OCI-LY1 (cell line): ENCODE data around the gene CHCHD10.

Source experiments
- H2AFZ ChIP-seq: fragments of 200-600 bp; sonication (generic), shearing (Covaris generic); 2 replicates; pipeline ENCODE4 v1.6.0; 2014; ENCODE audit warnings: antibody characterized with exemption, mild to moderate bottlenecking, low read length
- H3F3A ChIP-seq: fragments of 200-600 bp; sonication (generic), shearing (Covaris generic); 2 replicates; pipeline ENCODE4 v1.6.0; 2014; ENCODE audit warnings: mild to moderate bottlenecking, antibody characterized with exemption, low read length, moderate library complexity; ENCODE audit not compliant: insufficient read depth
- H3K27ac ChIP-seq: fragments of 200-600 bp; sonication (generic); 2 replicates; pipeline ENCODE4 v1.5.1; 2014; ENCODE audit warnings: low read length, mixed run types, mild to moderate bottlenecking, low read depth; ENCODE audit not compliant: poor library complexity, severe bottlenecking
- H3K27me3 ChIP-seq: fragments of 200-600 bp; sonication (generic); 2 replicates; pipeline ENCODE4 v1.6.0; 2014; ENCODE audit warnings: antibody characterized with exemption, mild to moderate bottlenecking, low read length, moderate library complexity; ENCODE audit not compliant: insufficient read depth
- H3K36me3 ChIP-seq: fragments of 200-600 bp; sonication (generic); 2 replicates; pipeline ENCODE4 v1.6.1; 2014; ENCODE audit warnings: mild to moderate bottlenecking, antibody characterized with exemption, low read length, moderate library complexity, mixed read lengths; ENCODE audit not compliant: insufficient read depth
- H3K4me1 ChIP-seq: fragments of 200-600 bp; sonication (generic); 2 replicates; pipeline ENCODE4 v1.5.1; 2014; ENCODE audit warnings: mild to moderate bottlenecking, low read length, moderate library complexity; ENCODE audit not compliant: insufficient read depth, severe bottlenecking
- H3K4me2 ChIP-seq: fragments of 200-600 bp; sonication (generic), shearing (Covaris generic); 2 replicates; pipeline ENCODE4 v1.6.1; 2014; ENCODE audit warnings: low read length
- H3K4me3 ChIP-seq: fragments of 200-600 bp; sonication (generic); 2 replicates; pipeline ENCODE4 v1.5.1; 2014; ENCODE audit warnings: low read length, low read depth, mild to moderate bottlenecking, mixed read lengths; ENCODE audit not compliant: poor library complexity, severe bottlenecking
- H3K79me2 ChIP-seq: fragments of 200-600 bp; shearing (Covaris generic); 2 replicates; pipeline ENCODE4 v1.6.1; 2016; ENCODE audit warnings: mixed run types, low read length, mixed read lengths; ENCODE audit not compliant: insufficient read depth
- H3K9ac ChIP-seq: fragments of 200-600 bp; sonication (generic), shearing (Covaris generic); 2 replicates; pipeline ENCODE4 v1.6.1; 2014; ENCODE audit warnings: mild to moderate bottlenecking, low read length, mixed read lengths
- H3K9me2 ChIP-seq: fragments of 200-600 bp; sonication (generic), shearing (Covaris generic); 2 replicates; pipeline ENCODE4 v1.6.1; 2014; ENCODE audit warnings: low read depth, mild to moderate bottlenecking, low read length, mixed read lengths
- H3K9me3 ChIP-seq: fragments of 200-600 bp; shearing (Covaris generic); 2 replicates; pipeline ENCODE4 v1.6.1; 2014; ENCODE audit warnings: low read length, mixed read lengths
- H4K20me1 ChIP-seq: fragments of 200-600 bp; sonication (generic), shearing (Covaris generic); 2 replicates; pipeline ENCODE4 v1.6.0; 2016; ENCODE audit warnings: mild to moderate bottlenecking, low read length; ENCODE audit not compliant: insufficient read depth
- EZH2 ChIP-seq: fragments of 200-600 bp; sonication (generic), shearing (Covaris generic); IDR thresholded peaks from 2 replicates; pipeline ENCODE4 v1.8.0; 2017; ENCODE audit warnings: borderline replicate concordance, mixed run types, mild to moderate bottlenecking, antibody characterized with exemption, low read length, moderate library complexity, mixed read lengths
- TF ChIP-seq, protein P1 (sequence below): fragments of 200-600 bp; sonication (generic), shearing (Covaris generic); IDR thresholded peaks from 2 replicates; pipeline ENCODE4 v1.5.1; 2017; ENCODE audit warnings: mild to moderate bottlenecking, antibody characterized with exemption, low read length, moderate library complexity, mixed read lengths

Gene CHCHD10

DNA sequence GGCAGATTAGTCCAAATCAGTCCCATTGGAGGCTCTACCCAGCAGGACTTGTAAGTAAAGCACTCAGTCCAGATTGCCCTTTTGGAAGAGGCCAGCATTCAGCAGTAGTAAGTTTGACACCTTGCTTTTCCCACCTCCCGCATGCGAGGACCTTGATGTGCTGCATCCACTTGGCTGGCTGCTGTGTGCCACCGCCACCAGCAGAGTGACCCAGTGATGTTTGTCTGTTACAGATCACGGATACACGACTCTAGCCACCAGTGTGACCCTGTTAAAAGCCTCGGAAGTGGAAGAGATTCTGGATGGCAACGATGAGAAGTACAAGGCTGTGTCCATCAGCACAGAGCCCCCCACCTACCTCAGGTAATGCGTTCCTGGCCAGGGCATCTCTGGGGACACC lies 25.6 kb upstream of the CHCHD10 start:
- no peak overlapping the region for H3K4me2 ChIP-seq
- no peak overlapping the region for H3K9ac ChIP-seq
- peaks cover 63% of the 10 kb centered on the region for H3K36me3 ChIP-seq

DNA sequence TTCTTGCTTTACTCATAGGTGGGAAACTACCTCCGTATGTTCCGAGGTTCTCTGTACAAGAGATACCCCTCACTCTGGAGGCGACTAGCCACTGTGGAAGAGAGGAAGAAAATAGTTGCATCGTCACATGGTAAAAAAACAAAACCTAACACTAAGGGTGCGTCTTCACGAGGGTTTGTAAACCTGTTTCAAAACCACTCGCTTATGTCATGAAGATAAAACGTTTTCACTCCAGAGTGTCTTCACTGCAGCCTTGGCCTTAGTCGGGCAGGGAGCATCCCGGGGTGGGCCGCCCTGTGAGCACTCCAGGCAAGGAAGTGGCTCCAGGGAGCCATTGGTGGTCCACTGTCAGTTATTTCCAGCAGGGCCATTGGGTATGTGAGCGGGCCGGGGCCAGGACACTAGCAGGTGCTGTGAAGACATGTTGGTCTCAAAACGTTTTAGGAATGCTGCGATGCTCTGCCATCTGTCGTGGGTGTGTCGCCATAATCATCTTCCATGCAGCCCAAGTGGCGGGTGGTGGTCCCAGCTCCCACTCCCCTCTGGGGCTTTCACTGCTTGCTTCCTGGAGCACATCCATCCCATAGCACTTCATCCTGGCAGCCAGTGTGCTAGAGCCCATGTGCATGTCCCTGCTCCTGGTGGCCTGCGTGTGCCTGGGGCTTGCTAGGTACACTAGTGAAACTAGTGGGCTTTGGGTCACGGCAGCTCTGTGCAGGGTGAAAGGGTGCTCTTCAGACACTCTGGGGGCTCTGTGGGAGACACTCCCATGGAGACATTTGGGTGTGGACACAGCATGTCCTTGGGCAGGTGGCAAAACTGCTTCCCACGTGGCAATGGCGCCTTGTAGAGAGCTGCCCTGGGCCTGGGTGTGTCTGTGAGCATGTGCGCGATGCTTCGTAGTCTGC lies 24.2 kb upstream of the CHCHD10 start:
- H3K4me2 ChIP-seq = no peak overlapping the region
- H3K4me1 ChIP-seq = peaks cover 28% of the 10 kb centered on the region
- H3K36me3 ChIP-seq = peaks cover 55% of the 10 kb centered on the region
- H2AFZ ChIP-seq = no peak overlapping the region
- peaks cover 47% of the 10 kb centered on the region for H3K79me2 ChIP-seq
- no peaks in the 10 kb centered on the region for H3K27me3 ChIP-seq
- no peaks in the 10 kb centered on the region for H3K9me3 ChIP-seq
- no peak overlapping the region for H3K9ac ChIP-seq
- H3K27ac ChIP-seq = no peak overlapping the region
- no peaks in the 10 kb centered on the region for H3K9me2 ChIP-seq
- TF ChIP-seq, protein P1, sequence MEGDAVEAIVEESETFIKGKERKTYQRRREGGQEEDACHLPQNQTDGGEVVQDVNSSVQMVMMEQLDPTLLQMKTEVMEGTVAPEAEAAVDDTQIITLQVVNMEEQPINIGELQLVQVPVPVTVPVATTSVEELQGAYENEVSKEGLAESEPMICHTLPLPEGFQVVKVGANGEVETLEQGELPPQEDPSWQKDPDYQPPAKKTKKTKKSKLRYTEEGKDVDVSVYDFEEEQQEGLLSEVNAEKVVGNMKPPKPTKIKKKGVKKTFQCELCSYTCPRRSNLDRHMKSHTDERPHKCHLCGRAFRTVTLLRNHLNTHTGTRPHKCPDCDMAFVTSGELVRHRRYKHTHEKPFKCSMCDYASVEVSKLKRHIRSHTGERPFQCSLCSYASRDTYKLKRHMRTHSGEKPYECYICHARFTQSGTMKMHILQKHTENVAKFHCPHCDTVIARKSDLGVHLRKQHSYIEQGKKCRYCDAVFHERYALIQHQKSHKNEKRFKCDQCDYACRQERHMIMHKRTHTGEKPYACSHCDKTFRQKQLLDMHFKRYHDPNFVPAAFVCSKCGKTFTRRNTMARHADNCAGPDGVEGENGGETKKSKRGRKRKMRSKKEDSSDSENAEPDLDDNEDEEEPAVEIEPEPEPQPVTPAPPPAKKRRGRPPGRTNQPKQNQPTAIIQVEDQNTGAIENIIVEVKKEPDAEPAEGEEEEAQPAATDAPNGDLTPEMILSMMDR = no peak
- no peak for TF ChIP-seq EZH2
- peaks cover 6% of the 10 kb centered on the region; the same call in 1 of the 2 replicates for H3F3A ChIP-seq
- no peak overlapping the region for H3K4me3 ChIP-seq
- H4K20me1 ChIP-seq = no peaks in the 10 kb centered on the region

More for the DNA sequence above, 25.6 kb upstream of the CHCHD10 start:
- no peak overlapping the region for H3K27ac ChIP-seq
- TF ChIP-seq, protein P1 = no peak
- no peak for TF ChIP-seq EZH2
- H3K9me3 ChIP-seq = no peaks in the 10 kb centered on the region
- H3K4me3 ChIP-seq = no peak overlapping the region
- H3K4me1 ChIP-seq = peaks cover 22% of the 10 kb centered on the region
- no peaks in the 10 kb centered on the region for H3K27me3 ChIP-seq
- no peaks in the 10 kb centered on the region for H3K9me2 ChIP-seq
- no peaks in the 10 kb centered on the region for H4K20me1 ChIP-seq
- H2AFZ ChIP-seq = no peak overlapping the region
- peaks cover 37% of the 10 kb centered on the region for H3K79me2 ChIP-seq
- H3F3A ChIP-seq = peaks cover 6% of the 10 kb centered on the region; the same call in 1 of the 2 replicates

DNA sequence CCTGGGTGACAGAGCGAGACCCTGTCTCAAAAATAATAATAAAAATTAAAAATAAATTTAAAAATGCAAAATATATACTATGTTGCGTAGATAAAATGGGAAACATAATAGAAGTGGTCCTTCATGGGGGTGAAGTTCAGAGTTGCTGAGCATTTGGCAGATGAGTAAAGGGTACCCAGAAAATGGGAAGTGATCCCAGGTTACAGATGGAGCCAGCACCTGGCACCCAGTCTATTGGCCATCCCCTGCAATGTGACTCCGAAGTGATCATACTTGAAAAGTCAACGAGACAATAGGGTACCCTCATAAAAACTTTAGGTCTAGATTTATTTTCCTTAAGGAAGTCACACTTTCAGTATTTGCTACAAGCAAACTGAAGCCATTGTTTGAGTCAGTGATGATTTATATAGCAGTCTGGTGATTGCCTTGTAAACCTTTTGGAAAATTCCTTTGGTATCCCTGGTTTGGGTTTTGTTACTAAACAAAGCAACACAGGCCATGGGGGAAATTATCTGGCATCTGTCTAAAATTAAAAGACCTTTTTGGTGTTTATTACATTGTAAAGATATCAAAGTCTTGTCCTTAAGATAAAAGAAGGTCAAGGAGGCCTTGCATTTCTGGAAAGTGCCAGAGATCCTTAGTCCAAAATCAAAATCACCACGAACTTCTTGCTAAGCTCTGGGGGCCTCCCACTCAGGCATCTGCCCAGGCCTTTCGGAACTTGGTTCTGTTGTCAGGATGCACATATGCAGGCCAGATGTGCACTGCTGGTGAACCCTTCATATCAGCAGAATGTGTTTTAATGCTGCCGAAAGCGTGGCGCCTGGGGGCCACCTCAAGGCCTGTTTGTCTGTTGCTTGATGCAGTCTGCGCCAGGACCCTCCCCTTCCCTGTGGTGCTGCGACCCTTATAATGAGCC lies 23.3 kb upstream of the CHCHD10 start:
- Histone ChIP-seq H3K9me2 (no peaks in the 10 kb centered on the region), H3K4me1 (peaks cover 34% of the 10 kb centered on the region), H3K4me2 (no peak overlapping the region), H2AFZ (no peak overlapping the region), H3K27me3 (no peaks in the 10 kb centered on the region), H3K36me3 (peaks cover 46% of the 10 kb centered on the region), H3K9ac (no peak overlapping the region), H3K27ac (no peak overlapping the region), H3K4me3 (no peak overlapping the region), H3F3A (peaks cover under 1% of the 10 kb centered on the region; the same call in 1 of the 2 replicates), H3K9me3 (no peaks in the 10 kb centered on the region), H3K79me2 (peaks cover 47% of the 10 kb centered on the region), H4K20me1 (no peaks in the 10 kb centered on the region)
- no peak for TF ChIP-seq EZH2
- TF ChIP-seq, protein P1 = no peak
